HL-60 (cell line): Measurements from ENCODE around the gene PRDM11.

ENCODE experiments used
- DNase-seq, 2 experiments: peaks; one replicate each; pipeline ENCODE4 v3.0.0-alpha.2; 2010 to 2020; ENCODE audit warnings: low read depth in 1 of 2, low spot score in 1 of 2
- H3K27ac ChIP-seq: fragments of 250-450 bp; sonication (Bioruptor Pico); replicated peaks from 2 replicates; pipeline ENCODE4 v1.5.1; 2020; ENCODE audit warnings: mild to moderate bottlenecking, moderate library complexity
- H3K27me3 ChIP-seq: fragments of 250-450 bp; sonication (Bioruptor Pico); 2 replicates; pipeline ENCODE4 v1.5.1; 2021; ENCODE audit warnings: mild to moderate bottlenecking, moderate library complexity; ENCODE audit not compliant: insufficient read depth, poor library complexity, severe bottlenecking
- H3K4me3 ChIP-seq: replicated peaks from 2 replicates; pipeline ENCODE4 v1.5.1; 2011; ENCODE audit warnings: mild to moderate bottlenecking, control low read depth, low read length; ENCODE audit not compliant: insufficient read depth
- GABPA ChIP-seq: IDR thresholded peaks from 2 replicates; pipeline ENCODE4 v1.6.1; 2012; ENCODE audit warnings: low read depth
- POLR2AphosphoS5 ChIP-seq: IDR thresholded peaks from 2 replicates; pipeline ENCODE4 v1.6.1; 2012; ENCODE audit warnings: low read depth
- SPI1 ChIP-seq: IDR thresholded peaks from 2 replicates; pipeline ENCODE4 v1.6.1; 2012; ENCODE audit warnings: low read depth, mild to moderate bottlenecking, borderline replicate concordance
- TF ChIP-seq, protein P1 (sequence below): IDR thresholded peaks from 2 replicates; pipeline ENCODE4 v1.6.1; 2012; ENCODE audit warnings: low read depth; ENCODE audit not compliant: insufficient replicate concordance
- TF ChIP-seq, protein P2 (sequence below): IDR thresholded peaks from one replicate; pipeline ENCODE4 v1.5.1; 2011; ENCODE audit warnings: low read length, control low read depth, inconsistent platforms; ENCODE audit not compliant: insufficient read depth

PRDM11 gene

DNA sequence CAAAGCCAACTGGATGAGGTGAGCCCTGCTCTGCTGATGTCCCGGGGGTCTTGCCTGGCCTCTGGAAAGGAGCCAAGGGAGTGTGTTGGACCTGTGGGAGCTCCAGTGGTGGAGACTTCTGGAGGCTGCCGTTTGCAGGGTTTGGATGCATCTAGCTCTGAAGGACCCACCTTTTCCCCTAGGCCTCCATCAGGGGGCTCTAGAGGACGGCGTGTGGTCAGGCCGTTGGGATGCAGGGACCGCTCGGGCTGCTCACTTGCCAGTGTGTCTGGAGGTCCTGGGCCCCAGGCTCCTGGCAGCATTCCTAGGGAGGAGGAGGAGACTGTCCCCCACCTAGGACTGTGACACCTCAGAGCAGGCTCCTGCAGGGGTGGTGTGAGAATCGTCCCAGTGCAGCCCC is 58.3 kb downstream of the PRDM11 start:
- DNase-seq = no peak

DNA sequence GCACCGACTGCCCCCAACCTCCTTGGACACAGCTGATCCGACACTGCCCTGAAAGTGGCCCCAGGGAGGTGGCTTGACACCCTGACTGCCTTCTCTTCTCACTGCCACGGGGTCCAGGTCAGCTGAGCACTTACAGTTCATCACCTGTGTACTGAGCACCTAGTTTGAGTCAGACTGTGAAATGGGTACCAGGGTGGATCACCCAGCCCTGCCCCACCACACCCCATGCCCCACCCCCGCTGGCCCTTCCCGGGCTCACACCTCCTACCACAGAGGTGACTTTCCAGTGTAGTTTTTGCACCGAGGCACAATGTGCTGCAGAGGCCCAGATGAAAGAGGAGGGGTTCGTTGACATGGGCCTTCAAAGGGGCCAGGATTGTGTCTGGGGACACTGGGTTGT is 59.5 kb downstream of the PRDM11 start:
- Histone ChIP-seq H3K27me3 (no peaks in the 10 kb centered on the region), H3K27ac (no peak overlapping the region), H3K4me3 (no peak overlapping the region)
- DNase-seq = no peak
- TF ChIP-seq GABPA (no peak), POLR2AphosphoS5 (no peak), SPI1 (no peak)
- TF ChIP-seq, protein P1, sequence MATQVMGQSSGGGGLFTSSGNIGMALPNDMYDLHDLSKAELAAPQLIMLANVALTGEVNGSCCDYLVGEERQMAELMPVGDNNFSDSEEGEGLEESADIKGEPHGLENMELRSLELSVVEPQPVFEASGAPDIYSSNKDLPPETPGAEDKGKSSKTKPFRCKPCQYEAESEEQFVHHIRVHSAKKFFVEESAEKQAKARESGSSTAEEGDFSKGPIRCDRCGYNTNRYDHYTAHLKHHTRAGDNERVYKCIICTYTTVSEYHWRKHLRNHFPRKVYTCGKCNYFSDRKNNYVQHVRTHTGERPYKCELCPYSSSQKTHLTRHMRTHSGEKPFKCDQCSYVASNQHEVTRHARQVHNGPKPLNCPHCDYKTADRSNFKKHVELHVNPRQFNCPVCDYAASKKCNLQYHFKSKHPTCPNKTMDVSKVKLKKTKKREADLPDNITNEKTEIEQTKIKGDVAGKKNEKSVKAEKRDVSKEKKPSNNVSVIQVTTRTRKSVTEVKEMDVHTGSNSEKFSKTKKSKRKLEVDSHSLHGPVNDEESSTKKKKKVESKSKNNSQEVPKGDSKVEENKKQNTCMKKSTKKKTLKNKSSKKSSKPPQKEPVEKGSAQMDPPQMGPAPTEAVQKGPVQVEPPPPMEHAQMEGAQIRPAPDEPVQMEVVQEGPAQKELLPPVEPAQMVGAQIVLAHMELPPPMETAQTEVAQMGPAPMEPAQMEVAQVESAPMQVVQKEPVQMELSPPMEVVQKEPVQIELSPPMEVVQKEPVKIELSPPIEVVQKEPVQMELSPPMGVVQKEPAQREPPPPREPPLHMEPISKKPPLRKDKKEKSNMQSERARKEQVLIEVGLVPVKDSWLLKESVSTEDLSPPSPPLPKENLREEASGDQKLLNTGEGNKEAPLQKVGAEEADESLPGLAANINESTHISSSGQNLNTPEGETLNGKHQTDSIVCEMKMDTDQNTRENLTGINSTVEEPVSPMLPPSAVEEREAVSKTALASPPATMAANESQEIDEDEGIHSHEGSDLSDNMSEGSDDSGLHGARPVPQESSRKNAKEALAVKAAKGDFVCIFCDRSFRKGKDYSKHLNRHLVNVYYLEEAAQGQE = no peak
- TF ChIP-seq, protein P2, sequence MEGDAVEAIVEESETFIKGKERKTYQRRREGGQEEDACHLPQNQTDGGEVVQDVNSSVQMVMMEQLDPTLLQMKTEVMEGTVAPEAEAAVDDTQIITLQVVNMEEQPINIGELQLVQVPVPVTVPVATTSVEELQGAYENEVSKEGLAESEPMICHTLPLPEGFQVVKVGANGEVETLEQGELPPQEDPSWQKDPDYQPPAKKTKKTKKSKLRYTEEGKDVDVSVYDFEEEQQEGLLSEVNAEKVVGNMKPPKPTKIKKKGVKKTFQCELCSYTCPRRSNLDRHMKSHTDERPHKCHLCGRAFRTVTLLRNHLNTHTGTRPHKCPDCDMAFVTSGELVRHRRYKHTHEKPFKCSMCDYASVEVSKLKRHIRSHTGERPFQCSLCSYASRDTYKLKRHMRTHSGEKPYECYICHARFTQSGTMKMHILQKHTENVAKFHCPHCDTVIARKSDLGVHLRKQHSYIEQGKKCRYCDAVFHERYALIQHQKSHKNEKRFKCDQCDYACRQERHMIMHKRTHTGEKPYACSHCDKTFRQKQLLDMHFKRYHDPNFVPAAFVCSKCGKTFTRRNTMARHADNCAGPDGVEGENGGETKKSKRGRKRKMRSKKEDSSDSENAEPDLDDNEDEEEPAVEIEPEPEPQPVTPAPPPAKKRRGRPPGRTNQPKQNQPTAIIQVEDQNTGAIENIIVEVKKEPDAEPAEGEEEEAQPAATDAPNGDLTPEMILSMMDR = no peak

More for the DNA sequence above, 58.3 kb downstream of the PRDM11 start:
- Histone ChIP-seq H3K27me3 (no peaks in the 10 kb centered on the region), H3K4me3 (no peak overlapping the region), H3K27ac (no peak overlapping the region)
- TF ChIP-seq GABPA (no peak), SPI1 (no peak), POLR2AphosphoS5 (no peak)
- TF ChIP-seq, protein P1 = no peak
- TF ChIP-seq, protein P2 = no peak

DNA sequence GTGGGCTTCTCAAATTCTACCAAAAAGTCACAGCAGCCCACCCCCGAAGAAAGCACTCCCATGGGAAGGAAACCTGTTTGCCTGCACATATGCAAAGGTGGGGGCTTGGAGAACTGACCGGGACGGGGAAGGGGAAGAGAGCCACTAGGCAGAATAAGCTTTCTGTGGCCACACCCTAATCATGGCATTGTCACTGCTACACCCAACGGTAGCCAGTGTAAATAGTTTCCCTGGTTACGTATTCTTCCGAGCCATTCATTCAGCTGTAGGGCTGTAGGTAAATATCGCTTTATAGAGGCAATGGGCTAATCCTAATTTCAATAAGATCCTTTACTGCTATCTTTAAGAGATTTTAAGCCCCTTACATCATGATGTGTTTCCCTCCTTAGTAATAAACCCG is 61.7 kb downstream of the PRDM11 start:
- Histone ChIP-seq H3K27ac (no peak overlapping the region), H3K4me3 (no peak overlapping the region), H3K27me3 (no peaks in the 10 kb centered on the region)
- no peak for DNase-seq
- TF ChIP-seq GABPA = no peak
- TF ChIP-seq, protein P2 = no peak
- TF ChIP-seq, protein P1 = no peak
- TF ChIP-seq POLR2AphosphoS5 = no peak
